ENCODE measurements around the gene HOOK1.
A peak's percentile ranks its signal among the peaks of the same experiment; 100 is the strongest.

HOOK1 gene

DNA sequence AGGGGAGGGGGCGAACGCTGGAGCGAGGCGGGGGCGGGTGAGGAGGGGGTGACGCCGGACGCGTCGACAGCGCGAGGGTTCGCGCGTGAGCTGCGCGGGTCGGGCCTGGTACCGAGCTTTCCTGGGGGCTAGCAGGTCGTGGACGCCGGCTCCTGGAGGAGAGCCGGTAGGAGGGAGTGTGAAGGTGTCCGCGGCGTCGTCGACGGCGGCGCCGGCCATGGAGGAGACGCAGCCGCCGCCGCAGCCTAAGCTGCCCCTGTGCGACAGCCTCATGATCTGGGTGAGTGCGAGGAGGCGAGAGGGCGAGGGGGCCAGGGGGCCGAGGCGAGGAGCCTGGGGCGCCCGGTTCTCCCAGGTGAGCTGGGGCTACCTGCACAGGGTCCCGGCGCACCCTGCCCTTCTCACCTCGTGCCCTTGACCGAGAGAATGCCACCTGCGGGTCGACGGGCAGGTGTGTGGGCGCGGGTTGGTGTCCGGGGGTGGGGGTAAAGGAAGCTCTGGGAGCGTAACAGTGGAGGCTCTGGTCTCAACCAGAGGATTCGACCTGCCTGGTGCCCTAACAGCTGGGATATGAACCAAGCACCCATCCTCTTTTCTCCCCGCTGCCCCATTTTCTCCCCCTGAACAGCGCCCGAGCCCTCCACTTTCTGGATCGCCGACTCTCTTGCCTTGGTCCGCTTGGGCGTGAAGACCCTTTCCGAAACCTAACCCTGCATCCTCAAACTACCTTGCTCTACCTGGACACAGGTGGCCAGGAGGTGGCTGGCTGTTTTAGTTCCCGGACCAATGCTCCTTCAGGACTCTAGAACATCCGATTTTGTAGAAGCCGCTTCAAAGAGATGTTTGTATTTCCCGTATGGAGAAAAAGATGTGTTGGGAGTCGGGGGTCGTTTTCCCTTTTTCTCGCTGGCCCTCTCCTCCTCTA lies at the start of gene HOOK1:
TSS of gene HOOK1 (plus strand) at position 49 of the 925 bp plus-strand sequence. CDS start at position 218, 169 bp downstream.
- no peak for TF ChIP-seq Cebpa-rat (IDR thresholded peaks at IDR 0.05)
- Histone ChIP-seq H3K36me3 (no peaks in the 10 kb centered on the region), H3K4me1 (no peaks in the 10 kb centered on the region), H3K9me3 (peaks cover 13% of the 10 kb centered on the region), H3K4me3 (no peak within 1 kb of the TSS), H4K20me1 (no peaks in the 10 kb centered on the region), H3K9ac (no peak within 1 kb of the TSS), H3K4me2 (no peak within 1 kb of the TSS), H3K27me3 (no peaks in the 10 kb centered on the region), H3K27ac (no peak within 1 kb of the TSS)

DNA sequence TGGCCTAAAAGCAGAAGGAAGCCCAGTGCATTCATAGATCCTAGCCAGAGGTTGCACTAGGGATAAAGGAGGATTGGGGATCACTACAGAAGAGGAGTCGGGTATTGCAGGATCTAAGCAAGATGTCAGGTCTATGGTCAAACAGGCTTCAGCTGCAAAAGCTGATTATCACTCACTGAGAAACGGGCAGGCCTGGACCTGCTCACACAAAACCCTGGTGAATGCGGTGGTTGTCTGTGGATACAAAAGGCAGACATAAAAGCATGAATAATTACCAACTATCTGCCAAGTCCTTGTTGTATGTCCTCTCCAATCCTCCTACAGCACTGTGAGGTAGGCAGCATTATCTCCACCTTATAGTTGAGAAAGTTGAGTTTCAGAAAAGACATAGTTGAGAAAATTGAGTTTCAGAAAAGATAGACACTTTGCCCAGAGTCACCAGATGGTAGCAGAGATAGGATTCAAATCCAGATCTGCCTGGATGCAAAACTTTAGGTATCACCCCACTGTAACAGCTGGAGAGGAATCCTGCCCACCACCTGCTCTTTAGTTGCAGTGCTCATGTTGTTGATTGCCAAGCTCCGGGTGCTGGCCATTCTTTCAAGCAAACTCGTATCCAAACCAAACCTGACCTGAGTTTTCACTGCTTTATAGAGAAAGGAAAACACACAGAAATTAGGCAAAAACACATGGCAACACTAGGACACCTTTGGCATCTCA lies 49.6 kb upstream of the HOOK1 start:
- no peaks in the 10 kb centered on the region for H3K27me3 ChIP-seq
- no peaks in the 10 kb centered on the region for H4K20me1 ChIP-seq
- H3K4me2 ChIP-seq = no peak overlapping the region
- no peaks in the 10 kb centered on the region for H3K9me3 ChIP-seq
- no peaks in the 10 kb centered on the region for H3K36me3 ChIP-seq
- peaks cover 18% of the 10 kb centered on the region for H3K4me1 ChIP-seq
- H3K4me3 ChIP-seq = no peak overlapping the region
- H3K9ac ChIP-seq = no peak overlapping the region
- H3K27ac ChIP-seq = no peak overlapping the region
- TF ChIP-seq Cebpa-rat (IDR thresholded peaks at IDR 0.05) = no peak

DNA sequence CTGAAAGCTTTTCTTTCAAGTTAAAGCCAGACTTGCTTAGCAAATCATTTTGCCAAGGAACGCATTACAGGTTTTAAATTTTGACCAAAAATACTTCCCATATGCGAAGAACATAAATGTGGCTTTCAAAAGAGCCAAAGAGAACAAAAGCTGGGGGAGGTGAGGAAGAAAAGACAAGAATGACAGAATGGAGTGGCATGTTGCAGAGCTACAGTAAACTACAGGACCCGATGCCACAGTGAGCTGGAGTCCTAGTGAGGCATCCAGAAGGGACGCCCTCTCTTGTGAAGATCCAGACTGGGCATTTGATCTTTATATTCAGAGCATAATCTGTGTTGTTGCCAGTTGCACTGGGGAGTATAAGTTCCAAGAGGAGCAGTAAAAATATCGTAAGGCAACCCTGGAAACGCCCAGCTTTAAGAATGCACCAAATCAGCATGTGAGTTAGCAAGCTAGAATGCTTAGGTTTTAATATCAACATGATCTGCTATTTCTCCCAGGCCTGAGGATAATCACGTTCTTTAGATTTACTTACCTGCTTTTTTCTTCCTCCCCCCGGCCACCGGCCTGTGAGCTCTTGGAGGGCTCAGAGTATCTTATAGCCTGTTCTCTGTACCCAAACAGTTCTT lies 48.4 kb upstream of the HOOK1 start:
- Histone ChIP-seq H3K9ac (no peak overlapping the region), H3K9me3 (no peaks in the 10 kb centered on the region), H3K4me1 (peaks cover 20% of the 10 kb centered on the region), H4K20me1 (no peaks in the 10 kb centered on the region), H3K36me3 (no peaks in the 10 kb centered on the region), H3K4me3 (no peak overlapping the region), H3K4me2 (no peak overlapping the region), H3K27ac (no peak overlapping the region), H3K27me3 (no peaks in the 10 kb centered on the region)
- TF ChIP-seq Cebpa-rat (IDR thresholded peaks at IDR 0.05) = no peak

DNA sequence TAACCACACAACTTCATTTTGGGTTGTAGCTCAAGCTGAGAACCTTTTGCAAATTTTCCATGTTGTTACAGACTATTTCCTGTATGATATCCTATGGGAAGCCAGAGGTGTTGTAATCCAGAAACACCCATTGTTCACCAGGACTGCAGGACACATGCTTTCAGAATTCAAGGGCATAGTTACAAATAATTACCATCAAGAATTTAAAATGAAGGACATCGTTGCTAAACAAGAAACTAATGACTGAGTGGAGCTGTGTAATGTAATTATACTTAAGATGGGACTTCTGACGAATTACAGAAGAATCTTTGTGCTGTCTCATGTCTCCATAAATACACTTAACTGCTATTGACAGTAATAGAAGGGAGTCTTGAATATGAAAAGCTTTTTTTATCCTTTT lies 47.6 kb upstream of the HOOK1 start:
- H4K20me1 ChIP-seq = no peaks in the 10 kb centered on the region
- no peaks in the 10 kb centered on the region for H3K27me3 ChIP-seq
- no peak overlapping the region for H3K27ac ChIP-seq
- no peak overlapping the region for H3K9ac ChIP-seq
- H3K9me3 ChIP-seq = no peaks in the 10 kb centered on the region
- H3K4me1 ChIP-seq = peaks cover 20% of the 10 kb centered on the region
- TF ChIP-seq Cebpa-rat (IDR thresholded peaks at IDR 0.05) = no peak
- H3K36me3 ChIP-seq = no peaks in the 10 kb centered on the region
- H3K4me3 ChIP-seq = no peak overlapping the region
- H3K4me2 ChIP-seq = no peak overlapping the region

DNA sequence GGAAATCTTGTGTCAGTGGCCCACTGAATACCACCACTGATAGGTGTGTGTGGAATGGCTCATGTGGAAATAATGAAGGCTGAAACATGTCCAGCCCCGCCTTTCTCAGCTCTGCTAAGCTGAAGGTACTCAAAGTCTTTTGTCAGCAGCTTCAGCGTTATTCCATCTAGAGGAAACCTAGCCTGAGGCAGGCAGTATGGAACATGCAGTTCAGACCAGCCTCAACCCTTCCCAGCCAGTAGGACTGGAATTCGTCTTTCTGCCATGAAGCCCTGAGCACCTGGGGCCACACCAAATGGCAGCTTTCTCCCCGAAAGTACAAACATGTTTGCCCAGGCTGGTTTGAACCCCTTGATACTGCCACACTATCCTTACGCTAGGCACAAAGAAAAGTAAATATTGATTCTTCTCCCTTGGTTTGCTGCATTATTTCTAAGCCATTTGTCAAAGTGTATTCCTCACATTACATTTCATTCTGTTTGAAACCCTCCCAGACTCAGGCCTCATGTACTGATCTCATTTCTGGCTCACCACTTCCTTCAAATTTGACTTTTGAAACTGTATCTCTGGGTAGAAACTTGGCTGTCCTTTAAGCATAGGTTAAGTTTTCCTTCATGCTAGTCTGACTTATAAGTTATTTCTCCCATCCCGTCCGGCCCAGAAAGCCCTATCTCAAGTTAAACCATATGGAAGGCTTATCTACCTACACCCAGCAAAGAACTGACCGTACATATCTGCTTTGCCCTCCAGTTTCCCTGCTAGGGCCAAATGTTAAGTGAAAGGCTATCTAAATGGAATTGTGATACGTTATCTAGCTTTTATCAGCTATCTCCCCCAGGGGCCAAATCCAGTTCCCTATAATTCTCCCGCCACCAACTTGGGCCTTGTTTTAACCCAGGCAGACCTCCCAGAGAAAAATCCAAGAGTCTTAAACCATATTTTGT lies 45.7 kb upstream of the HOOK1 start:
- no peak overlapping the region for H3K4me3 ChIP-seq
- H3K4me2 ChIP-seq = peak overlapping the region; percentile 49
- H3K4me1 ChIP-seq = peaks cover 20% of the 10 kb centered on the region
- H3K27ac ChIP-seq = no peak overlapping the region
- H3K9me3 ChIP-seq = no peaks in the 10 kb centered on the region
- H3K36me3 ChIP-seq = no peaks in the 10 kb centered on the region
- no peaks in the 10 kb centered on the region for H4K20me1 ChIP-seq
- no peak for TF ChIP-seq Cebpa-rat (IDR thresholded peaks at IDR 0.05)
- H3K27me3 ChIP-seq = no peaks in the 10 kb centered on the region
- no peak overlapping the region for H3K9ac ChIP-seq

DNA sequence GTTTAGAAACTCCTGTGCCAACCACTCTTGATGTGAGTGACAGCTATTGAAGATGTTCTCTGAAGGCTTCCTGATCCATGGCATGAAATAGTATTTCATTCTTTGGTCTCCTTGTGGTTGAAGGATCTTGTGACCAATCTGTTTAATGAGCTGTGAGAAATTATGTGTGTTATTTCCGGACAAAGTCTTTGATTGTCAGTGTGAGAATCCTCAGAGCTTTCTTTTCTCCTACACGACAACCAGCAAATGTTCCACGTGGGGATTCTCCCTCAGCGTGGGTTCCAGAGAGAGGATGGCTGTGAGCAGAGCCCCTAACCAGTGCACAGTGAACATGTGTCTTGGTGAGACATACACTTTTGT lies 45.0 kb upstream of the HOOK1 start:
- H3K36me3 ChIP-seq = no peaks in the 10 kb centered on the region
- H4K20me1 ChIP-seq = no peaks in the 10 kb centered on the region
- no peak overlapping the region for H3K4me3 ChIP-seq
- peaks cover 20% of the 10 kb centered on the region for H3K4me1 ChIP-seq
- H3K9ac ChIP-seq = no peak overlapping the region
- H3K9me3 ChIP-seq = no peaks in the 10 kb centered on the region
- no peak for TF ChIP-seq Cebpa-rat (IDR thresholded peaks at IDR 0.05)
- H3K27ac ChIP-seq = no peak overlapping the region
- peak overlapping the region; percentile 49 for H3K4me2 ChIP-seq
- H3K27me3 ChIP-seq = no peaks in the 10 kb centered on the region

DNA sequence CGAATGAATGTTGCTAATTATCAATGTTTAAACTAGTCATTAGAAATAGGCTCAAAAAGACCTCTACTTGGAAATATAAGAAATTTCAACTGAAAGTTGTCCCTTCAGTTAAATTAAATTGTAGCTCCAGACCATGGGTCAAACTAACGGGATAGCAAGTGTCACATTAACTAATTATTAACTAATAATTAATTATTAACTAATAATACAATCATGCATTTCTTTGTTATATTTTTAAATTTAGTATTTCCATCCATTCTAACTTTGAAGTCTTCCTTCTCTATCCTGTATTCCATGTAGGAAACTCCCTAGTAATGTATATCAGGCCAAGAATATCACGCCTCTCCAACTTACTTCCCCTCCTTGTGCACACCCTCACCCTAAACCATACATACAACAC lies 43.4 kb upstream of the HOOK1 start:
- H3K36me3 ChIP-seq = no peaks in the 10 kb centered on the region
- no peak for TF ChIP-seq Cebpa-rat (IDR thresholded peaks at IDR 0.05)
- H3K27ac ChIP-seq = no peak overlapping the region
- no peak overlapping the region for H3K4me3 ChIP-seq
- H3K27me3 ChIP-seq = no peaks in the 10 kb centered on the region
- H3K9me3 ChIP-seq = no peaks in the 10 kb centered on the region
- H3K4me1 ChIP-seq = peaks cover 20% of the 10 kb centered on the region
- H3K9ac ChIP-seq = no peak overlapping the region
- H3K4me2 ChIP-seq = no peak overlapping the region
- H4K20me1 ChIP-seq = no peaks in the 10 kb centered on the region

DNA sequence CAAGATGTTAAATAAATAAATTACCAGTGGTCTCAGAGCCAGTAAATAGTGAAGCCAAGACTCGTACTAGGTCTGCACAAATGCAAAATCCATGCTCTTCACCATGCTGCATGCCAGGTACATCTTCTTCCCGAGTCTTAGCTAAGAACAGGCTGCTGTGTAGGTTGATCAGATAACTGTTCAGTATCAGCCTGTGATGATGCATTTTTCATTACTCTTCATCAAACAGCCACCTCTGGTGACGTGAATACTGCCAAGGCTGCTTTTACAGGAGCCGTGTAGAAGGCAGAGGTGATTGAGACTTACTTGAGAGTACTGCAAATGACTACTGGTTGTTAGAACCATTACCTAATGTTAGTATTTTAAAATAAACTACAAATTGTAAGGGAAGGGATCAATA lies 39.3 kb upstream of the HOOK1 start:
- Histone ChIP-seq H3K27ac (no peak overlapping the region), H3K4me2 (no peak overlapping the region), H4K20me1 (no peaks in the 10 kb centered on the region), H3K4me3 (no peak overlapping the region), H3K9ac (no peak overlapping the region), H3K27me3 (no peaks in the 10 kb centered on the region), H3K36me3 (no peaks in the 10 kb centered on the region), H3K9me3 (no peaks in the 10 kb centered on the region), H3K4me1 (no peaks in the 10 kb centered on the region)
- no peak for TF ChIP-seq Cebpa-rat (IDR thresholded peaks at IDR 0.05)
